H9 (cell line): Measurements from ENCODE around the gene PPP2R2B. TPM values are rescaled to one million over a fixed set of nuclear protein-coding genes. Genes with fewer than 3 reads are reported as not detected.

Source experiments
- DNase-seq: peaks from one replicate; pipeline ENCODE4 v3.0.0-alpha.2; 2017
- H2AFZ ChIP-seq: one replicate; pipeline ENCODE4 v1.6.1; 2013; ENCODE audit warnings: mild to moderate bottlenecking, low read length, control low read depth, moderate library complexity
- H2AK5ac ChIP-seq: 2 replicates; pipeline ENCODE4 v1.6.1; 2013; ENCODE audit warnings: low read length, control low read depth, mixed read lengths; ENCODE audit not compliant: insufficient read length
- H2BK120ac ChIP-seq: one replicate; pipeline ENCODE4 v1.6.1; 2013; ENCODE audit warnings: low read depth, mild to moderate bottlenecking, low read length, control low read depth, inconsistent platforms; ENCODE audit not compliant: poor library complexity, severe bottlenecking
- H2BK12ac ChIP-seq: 2 replicates; pipeline ENCODE4 v1.6.1; 2013; ENCODE audit warnings: low read length, control low read depth, mixed read lengths, low read depth; ENCODE audit not compliant: insufficient read length
- H2BK15ac ChIP-seq: 2 replicates; pipeline ENCODE4 v1.6.1; 2013; ENCODE audit warnings: low read depth, low read length, control low read depth
- H2BK20ac ChIP-seq: one replicate; pipeline ENCODE4 v1.6.1; 2013; ENCODE audit warnings: low read depth, mild to moderate bottlenecking, low read length, control low read depth, inconsistent platforms; ENCODE audit not compliant: poor library complexity, severe bottlenecking
- H2BK5ac ChIP-seq: 2 replicates; pipeline ENCODE4 v1.6.1; 2013; ENCODE audit warnings: low read length, control low read depth, mixed read lengths; ENCODE audit not compliant: insufficient read length
- H3K14ac ChIP-seq: 2 replicates; pipeline ENCODE4 v1.6.1; 2013; ENCODE audit warnings: low read length, control low read depth; ENCODE audit not compliant: insufficient read depth
- H3K18ac ChIP-seq: 2 replicates; pipeline ENCODE4 v1.6.1; 2013; ENCODE audit warnings: low read depth, mild to moderate bottlenecking, mixed read lengths, low read length, control low read depth; ENCODE audit not compliant: insufficient read length
- H3K23ac ChIP-seq: 2 replicates; pipeline ENCODE4 v1.6.1; 2013; ENCODE audit warnings: low read length, control low read depth, mixed read lengths, low read depth; ENCODE audit not compliant: insufficient read length
- H3K23me2 ChIP-seq: 2 replicates; pipeline ENCODE4 v1.6.1; 2013; ENCODE audit warnings: low read depth, mild to moderate bottlenecking, mixed read lengths, low read length, control low read depth; ENCODE audit not compliant: insufficient read length, poor library complexity, severe bottlenecking
- H3K27ac ChIP-seq: 2 replicates; pipeline ENCODE4 v1.5.1; 2013; ENCODE audit warnings: low read length, control low read depth, mixed read lengths, low read depth; ENCODE audit not compliant: insufficient read length
- H3K27me3 ChIP-seq: 2 replicates; pipeline ENCODE4 v1.6.1; 2013; ENCODE audit warnings: low read length, control low read depth, inconsistent platforms; ENCODE audit not compliant: insufficient read depth
- H3K4ac ChIP-seq: 2 replicates; pipeline ENCODE4 v1.6.1; 2013; ENCODE audit warnings: low read depth, mild to moderate bottlenecking, control low read depth, inconsistent platforms, low read length, moderate library complexity
- H3K4me1 ChIP-seq: 2 replicates; pipeline ENCODE4 v1.6.1; 2013; ENCODE audit warnings: low read length, control low read depth, inconsistent platforms; ENCODE audit not compliant: insufficient read depth
- H3K4me2 ChIP-seq: 2 replicates; pipeline ENCODE4 v1.6.1; 2013; ENCODE audit warnings: low read length, control low read depth, mixed read lengths; ENCODE audit not compliant: insufficient read length, insufficient read depth
- H3K56ac ChIP-seq: 2 replicates; pipeline ENCODE4 v1.6.1; 2013; ENCODE audit warnings: low read depth, mild to moderate bottlenecking, mixed read lengths, low read length, control low read depth; ENCODE audit not compliant: insufficient read length
- H3K79me1 ChIP-seq: 2 replicates; pipeline ENCODE4 v1.6.1; 2013; ENCODE audit warnings: low read depth, mild to moderate bottlenecking, moderate library complexity, low read length, control low read depth, inconsistent platforms; ENCODE audit not compliant: insufficient read depth, poor library complexity, severe bottlenecking
- H3K79me2 ChIP-seq: 2 replicates; pipeline ENCODE4 v1.6.1; 2013; ENCODE audit warnings: low read length, control low read depth, inconsistent platforms; ENCODE audit not compliant: insufficient read depth
- H3K9ac ChIP-seq: 2 replicates; pipeline ENCODE4 v1.6.1; 2013; ENCODE audit warnings: low read length, control low read depth, mixed read lengths; ENCODE audit not compliant: insufficient read length; ENCODE audit errors: extremely low read depth
- H3K9me3 ChIP-seq: one replicate; pipeline ENCODE4 v1.6.1; 2013; ENCODE audit warnings: low read depth, low read length, inconsistent platforms; ENCODE audit not compliant: control insufficient read depth
- H3T11ph ChIP-seq: one replicate; pipeline ENCODE4 v1.6.1; 2013; ENCODE audit warnings: mild to moderate bottlenecking, low read length, control low read depth, inconsistent platforms
- H4K20me1 ChIP-seq: one replicate; pipeline ENCODE4 v1.6.1; 2013; ENCODE audit not compliant: control insufficient read depth, insufficient read length, insufficient read depth
- H4K5ac ChIP-seq: 2 replicates; pipeline ENCODE4 v1.6.1; 2013; ENCODE audit warnings: low read depth, mild to moderate bottlenecking, mixed read lengths, low read length, control low read depth; ENCODE audit not compliant: insufficient read length
- H4K8ac ChIP-seq: replicated peaks from 2 replicates; pipeline ENCODE4 v1.6.1; 2013; ENCODE audit warnings: low read length, control low read depth, mixed read lengths, low read depth; ENCODE audit not compliant: insufficient read length
- H4K91ac ChIP-seq: 2 replicates; pipeline ENCODE4 v1.6.1; 2013; ENCODE audit warnings: low read depth, mild to moderate bottlenecking, moderate library complexity, mixed read lengths, low read length, control low read depth; ENCODE audit not compliant: insufficient read length
- H3K27ac Mint-ChIP-seq, 3 experiments: 2 replicates in 2 of 3; 3 replicates in 1 of 3; pipeline ENCODE4 v1.8.0; 2020 to 2021; ENCODE audit warnings: mixed read lengths in 3 of 3, mild to moderate bottlenecking in 1 of 3, moderate library complexity in 1 of 3
- H3K27me3 Mint-ChIP-seq: 2 replicates; pipeline ENCODE4 v1.8.0; 2021; ENCODE audit warnings: low read depth, mild to moderate bottlenecking, moderate library complexity, mixed read lengths
- H3K36me3 Mint-ChIP-seq, 3 experiments: 2 replicates in 2 of 3; 3 replicates in 1 of 3; pipeline ENCODE4 v1.8.0; 2020 to 2021; ENCODE audit warnings: low read depth in 3 of 3, mixed read lengths in 3 of 3; ENCODE audit not compliant: insufficient read depth in 1 of 3
- H3K4me1 Mint-ChIP-seq, 2 experiments: 2 replicates each; pipeline ENCODE4 v1.8.0; 2020; ENCODE audit warnings: mixed read lengths in 2 of 2
- H3K4me3 Mint-ChIP-seq, 2 experiments: 2 replicates in 1 of 2; 3 replicates in 1 of 2; pipeline ENCODE4 v1.8.0; 2020 to 2021; ENCODE audit warnings: mild to moderate bottlenecking in 2 of 2, mixed read lengths in 2 of 2, moderate library complexity in 1 of 2
- H3K9me3 Mint-ChIP-seq, 2 experiments: 2 replicates in 1 of 2; 3 replicates in 1 of 2; pipeline ENCODE4 v1.8.0; 2020; ENCODE audit warnings: mild to moderate bottlenecking in 2 of 2, mixed read lengths in 2 of 2, moderate library complexity in 1 of 2
- WGBS: extraction: QIAGEN DNeasy Blood & Tissue Kit; methylation state at CpG from one replicate; pipeline ENCODE4 v1.1.7; 2013; ENCODE audit warnings: missing lambda C conversion rate, low lambda C conversion rate, mixed read lengths; ENCODE audit not compliant: insufficient read length; ENCODE audit errors: extremely low coverage; 5-methylcytosine and 5-hydroxymethylcytosine counted together
- total RNA-seq: library from RNA; stranded (reverse); gene quantifications from 2 replicates; pipeline ENCODE4 v1.2.1, GENCODE V29; 2021
- TF ChIP-seq, protein P1 (sequence below): fragments of 200-600 bp; sonication (generic); conservative IDR thresholded peaks from 3 replicates; pipeline ENCODE4 v1.8.0; 2021; ENCODE audit warnings: antibody characterized with exemption, mild to moderate bottlenecking

PPP2R2B gene
- total RNA-seq, 1 experiment from 2014 or later = 14.3 TPM

DNA sequence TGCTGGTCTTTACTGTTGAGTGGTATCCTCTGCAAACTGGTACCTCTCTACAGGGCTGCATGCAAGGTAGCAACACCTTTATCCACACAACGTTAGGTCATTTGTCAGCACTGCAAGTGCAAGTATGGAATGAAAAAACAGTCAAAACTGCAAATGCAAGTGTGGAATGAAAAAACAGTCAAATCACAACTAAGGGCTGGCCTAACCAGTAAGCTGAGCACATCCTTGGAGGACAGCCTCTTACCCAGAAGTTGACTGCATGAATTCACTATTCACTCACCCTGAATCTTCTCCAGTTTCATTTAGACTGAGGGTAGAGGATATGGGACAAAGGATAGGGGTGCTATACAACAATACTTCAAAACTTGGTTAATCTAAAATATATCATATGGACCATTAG is 158.4 kb downstream of the PPP2R2B start:
- no peak overlapping the region for H2BK5ac ChIP-seq
- H3K27ac Mint-ChIP-seq = no peak overlapping the region
- H3K18ac ChIP-seq = no peak overlapping the region
- TF ChIP-seq, protein P1, sequence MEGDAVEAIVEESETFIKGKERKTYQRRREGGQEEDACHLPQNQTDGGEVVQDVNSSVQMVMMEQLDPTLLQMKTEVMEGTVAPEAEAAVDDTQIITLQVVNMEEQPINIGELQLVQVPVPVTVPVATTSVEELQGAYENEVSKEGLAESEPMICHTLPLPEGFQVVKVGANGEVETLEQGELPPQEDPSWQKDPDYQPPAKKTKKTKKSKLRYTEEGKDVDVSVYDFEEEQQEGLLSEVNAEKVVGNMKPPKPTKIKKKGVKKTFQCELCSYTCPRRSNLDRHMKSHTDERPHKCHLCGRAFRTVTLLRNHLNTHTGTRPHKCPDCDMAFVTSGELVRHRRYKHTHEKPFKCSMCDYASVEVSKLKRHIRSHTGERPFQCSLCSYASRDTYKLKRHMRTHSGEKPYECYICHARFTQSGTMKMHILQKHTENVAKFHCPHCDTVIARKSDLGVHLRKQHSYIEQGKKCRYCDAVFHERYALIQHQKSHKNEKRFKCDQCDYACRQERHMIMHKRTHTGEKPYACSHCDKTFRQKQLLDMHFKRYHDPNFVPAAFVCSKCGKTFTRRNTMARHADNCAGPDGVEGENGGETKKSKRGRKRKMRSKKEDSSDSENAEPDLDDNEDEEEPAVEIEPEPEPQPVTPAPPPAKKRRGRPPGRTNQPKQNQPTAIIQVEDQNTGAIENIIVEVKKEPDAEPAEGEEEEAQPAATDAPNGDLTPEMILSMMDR = no peak
- H3K4me1 ChIP-seq = no peaks in the 10 kb centered on the region
- no peaks in the 10 kb centered on the region for H3K27me3 ChIP-seq
- no peak overlapping the region for H3K14ac ChIP-seq
- no peak overlapping the region for H3K23ac ChIP-seq
- no peak overlapping the region for H2BK20ac ChIP-seq
- H3K9me3 ChIP-seq = no peaks in the 10 kb centered on the region
- no peak overlapping the region for H3T11ph ChIP-seq
- no peak overlapping the region for H4K91ac ChIP-seq
- H3K4ac ChIP-seq = no peak overlapping the region
- H2BK120ac ChIP-seq = no peak overlapping the region
- H3K56ac ChIP-seq = no peak overlapping the region
- H2BK15ac ChIP-seq = no peak overlapping the region
- H2BK12ac ChIP-seq = no peak overlapping the region
- H3K9me3 Mint-ChIP-seq = no peaks in the 10 kb centered on the region
- no peak overlapping the region for H2AK5ac ChIP-seq
- H3K4me2 ChIP-seq = no peak overlapping the region
- no CpG with 5 or more reads among the region's 1 CpG for WGBS
- H3K36me3 Mint-ChIP-seq = no peaks in the 10 kb centered on the region
- no peaks in the 10 kb centered on the region for H3K79me1 ChIP-seq
- H3K79me2 ChIP-seq = no peaks in the 10 kb centered on the region; the same call in 1 of the 2 replicates
- DNase-seq = no peak
- H4K20me1 ChIP-seq = no peaks in the 10 kb centered on the region
- H3K9ac ChIP-seq = no peak overlapping the region
- H3K23me2 ChIP-seq = no peaks in the 10 kb centered on the region
- H3K27ac ChIP-seq = no peak overlapping the region
- H3K4me3 Mint-ChIP-seq = no peak overlapping the region
- no peak overlapping the region for H2AFZ ChIP-seq
- no peaks in the 10 kb centered on the region for H3K27me3 Mint-ChIP-seq
- peaks cover 0 to 2% of the 10 kb centered on the region in 2 experiments; a peak in 1 of 4 replicates for H3K4me1 Mint-ChIP-seq
- no peak overlapping the region for H4K5ac ChIP-seq
- H4K8ac ChIP-seq = no peak overlapping the region
